Right lobe of liver (tissue), 4 donors: Measurements from ENCODE around the gene CTPS2.

ENCODE experiments used
- CTCF ChIP-seq, 4 donors: fragments of 200-600 bp in 3 of 4; fragments of 450-650 bp in 1 of 4; IDR thresholded peaks; one replicate each; pipeline versions ENCODE4 v1.5.1 to v1.8.0; 2016 to 2022; ENCODE audit warnings: antibody characterized with exemption in 4 of 4, mild to moderate bottlenecking in 2 of 4
- POLR2A ChIP-seq: fragments of 450-650 bp; IDR thresholded peaks from one replicate; pipeline ENCODE4 v1.6.1; 2017; ENCODE audit warnings: antibody characterized with exemption, mild to moderate bottlenecking
- donor health status: DM: no; HTN: no; CAD: no.
- donor health status: DM: no; HTN: no; CAD: no.
- donor health status: DM: no; HTN: yes; CAD: no.

GRCh38 chrX:16643176-16643575 lies 69.3 kb downstream of the CTPS2 start:
- TF ChIP-seq CTCF (IDR thresholded peaks at IDR 0.05) = no peak
- no peak for TF ChIP-seq POLR2A
